SK-N-SH (cell line): ENCODE measurements around the gene WWOX. TPM values are rescaled to one million over a fixed set of nuclear protein-coding genes. Genes with fewer than 3 reads are reported as not detected.

Source experiments
- CTCF ChIA-PET: fragments of 300-600, 350-600 bp; formaldehyde crosslinking; extraction: SDS; loops from one replicate; lab custom pipeline; 2021; lab: Yijun Ruan, JAX
- POLR2A ChIA-PET: fragments of 350-600 bp; sonication (Branson Sonifier 250); formaldehyde crosslinking; extraction: SDS; loops from one replicate; lab custom pipeline; 2020; ENCODE audit warnings: antibody characterized with exemption, inconsistent platforms; lab: Yijun Ruan, JAX
- DNase-seq: peaks from one replicate; pipeline ENCODE4 v3.0.0; 2012
- H2AFZ ChIP-seq: fragments of 200-600 bp; sonication (generic); 2 replicates; pipeline ENCODE4 v1.8.1; 2016; ENCODE audit warnings: antibody characterized with exemption, mild to moderate bottlenecking, low read depth
- H3F3A ChIP-seq: fragments of 200-600 bp; sonication (generic); replicated peaks from 2 replicates; pipeline ENCODE3; 2016; ENCODE audit warnings: antibody characterized with exemption, mild to moderate bottlenecking; ENCODE audit not compliant: insufficient read depth
- H3K27ac ChIP-seq, 2 experiments: fragments of 200-500 bp in 1 of 2; fragments of 200-600 bp in 1 of 2; sonication (Bioruptor generic) in 1 of 2; sonication (generic), shearing (Covaris generic) in 1 of 2; 2 replicates each; pipeline versions ENCODE4 v1.5.1 to v1.6.1; 2014 to 2016; ENCODE audit warnings: low read depth in 2 of 2, inconsistent platforms in 1 of 2, low read length in 1 of 2, mild to moderate bottlenecking in 1 of 2, mixed read lengths in 1 of 2
- H3K27me3 ChIP-seq: fragments of 200-600 bp; sonication (generic), shearing (Covaris generic); 2 replicates; pipeline ENCODE4 v1.6.1; 2016; ENCODE audit warnings: mixed run types; ENCODE audit not compliant: insufficient read depth
- H3K36me3 ChIP-seq, 2 experiments: fragments of 200-500 bp in 1 of 2; fragments of 200-600 bp in 1 of 2; sonication (Bioruptor generic) in 1 of 2; sonication (generic) in 1 of 2; replicated peaks in 1 of 2; 2 replicates each; pipeline versions ENCODE3 to v1.5.1; 2014 to 2016; ENCODE audit warnings: low read length in 1 of 2, mild to moderate bottlenecking in 1 of 2; ENCODE audit not compliant: insufficient read depth in 2 of 2, control insufficient read depth in 1 of 2
- H3K4me1 ChIP-seq, 2 experiments: fragments of 200-500 bp in 1 of 2; fragments of 200-600 bp in 1 of 2; sonication (Bioruptor generic) in 1 of 2; sonication (generic), shearing (Covaris generic) in 1 of 2; 2 replicates each; pipeline versions ENCODE4 v1.5.1 to v1.6.1; 2014 to 2016; ENCODE audit warnings: low read depth in 1 of 2, low read length in 1 of 2, mixed run types in 1 of 2; ENCODE audit not compliant: insufficient read depth in 2 of 2, control insufficient read depth in 1 of 2
- H3K4me2 ChIP-seq: fragments of 200-600 bp; sonication (generic), shearing (Covaris generic); 2 replicates; pipeline ENCODE4 v1.6.1; 2017; ENCODE audit warnings: mixed run types
- H3K4me3 ChIP-seq, 2 experiments: fragments of 200-500 bp in 1 of 2; fragments of 200-600 bp in 1 of 2; sonication (Bioruptor generic) in 1 of 2; sonication (generic), shearing (Covaris generic) in 1 of 2; 2 replicates each; pipeline versions ENCODE4 v1.5.1 to v1.8.1; 2014 to 2016; ENCODE audit warnings: low read depth in 2 of 2, inconsistent platforms in 1 of 2, low read length in 1 of 2, mild to moderate bottlenecking in 1 of 2, mixed read lengths in 1 of 2, moderate library complexity in 1 of 2
- H3K79me2 ChIP-seq: fragments of 200-600 bp; sonication (generic); 2 replicates; pipeline ENCODE4 v1.8.1; 2017; ENCODE audit warnings: mild to moderate bottlenecking; ENCODE audit not compliant: insufficient read depth
- H3K9ac ChIP-seq: fragments of 200-600 bp; sonication (generic); 2 replicates; pipeline ENCODE4 v1.6.1; 2017; ENCODE audit warnings: mixed run types
- H3K9me2 ChIP-seq: fragments of 200-600 bp; sonication (generic); 2 replicates; pipeline ENCODE4 v1.6.1; 2017; ENCODE audit warnings: mixed run types
- H3K9me3 ChIP-seq: fragments of 200-600 bp; sonication (generic); 2 replicates; pipeline ENCODE4 v1.6.1; 2017; ENCODE audit warnings: mixed run types, mild to moderate bottlenecking, moderate library complexity
- H4K20me1 ChIP-seq: fragments of 200-600 bp; sonication (generic); 2 replicates; pipeline ENCODE4 v1.6.1; 2017; ENCODE audit warnings: mild to moderate bottlenecking, mixed run types; ENCODE audit not compliant: insufficient read depth
- CTCF ChIP-seq: fragments of 200-600 bp; sonication (generic); IDR thresholded peaks from 2 replicates; pipeline ENCODE4 v1.6.1; 2017; ENCODE audit warnings: antibody characterized with exemption, mild to moderate bottlenecking, moderate library complexity
- EZH2phosphoT487 ChIP-seq: fragments of 200-600 bp; sonication (generic); IDR thresholded peaks from 2 replicates; pipeline ENCODE4 v1.6.1; 2017; ENCODE audit warnings: low read depth, mixed run types, mild to moderate bottlenecking, antibody characterized with exemption, moderate library complexity, borderline replicate concordance
- FOSL2 ChIP-seq: IDR thresholded peaks from 2 replicates; pipeline ENCODE4 v1.4.0; 2012; ENCODE audit warnings: low read depth, mild to moderate bottlenecking, moderate library complexity, borderline replicate concordance
- GATA2 ChIP-seq: sonication (generic); formaldehyde crosslinking; IDR thresholded peaks from 2 replicates; pipeline ENCODE4 v1.5.0; 2020; ENCODE audit warnings: mild to moderate bottlenecking, missing genetic modification reagents
- NFIC ChIP-seq: IDR thresholded peaks from 2 replicates; pipeline ENCODE4 v1.4.0; 2012; ENCODE audit warnings: borderline replicate concordance
- RAD21 ChIP-seq: IDR thresholded peaks from 2 replicates; pipeline ENCODE4 v1.6.1; 2012; ENCODE audit warnings: mild to moderate bottlenecking, low read length
- REST ChIP-seq: IDR thresholded peaks from 2 replicates; pipeline ENCODE4 v1.6.1; 2012; ENCODE audit warnings: mild to moderate bottlenecking, low read depth, low read length, moderate library complexity
- RFX5 ChIP-seq: IDR thresholded peaks from 2 replicates; pipeline ENCODE4 v1.6.1; 2012; ENCODE audit warnings: mild to moderate bottlenecking, improper control_type of control experiment, low read length
- SIN3A ChIP-seq: IDR thresholded peaks from 2 replicates; pipeline ENCODE4 v1.6.1; 2012; ENCODE audit warnings: low read depth, mild to moderate bottlenecking, low read length, moderate library complexity, borderline replicate concordance
- WGBS: methylation state at CpG from one replicate; pipeline ENCODE4 v1.1.6; 2017; ENCODE audit warnings: low lambda C conversion rate; 5-methylcytosine and 5-hydroxymethylcytosine counted together
- polyA plus RNA-seq, 3 experiments: library from polyadenylated mRNA; depleted of rRNA; stranded (reverse); fragments of >200 nt; gene quantifications; 2 replicates each; pipeline ENCODE4 v1.2.3, GENCODE V29; 2012
- TF ChIP-seq, protein P1 (sequence below): fragments of 150-350 bp; IDR thresholded peaks from 2 replicates; pipeline ENCODE4 v1.6.1; 2016; ENCODE audit warnings: mild to moderate bottlenecking, low read depth, low read length
- TF ChIP-seq, protein P2 (sequence below): IDR thresholded peaks from 2 replicates; pipeline ENCODE4 v1.4.0; 2012; ENCODE audit warnings: low read depth, borderline replicate concordance

The WWOX gene
- polyA plus RNA-seq, 1 of the 3 experiments (the other 2 are of a cell fraction) = 10.8 TPM

- Histone ChIP-seq H3K36me3 (no peaks in the 10 kb centered on the region), H3K4me2 (no peak overlapping the region), H2AFZ (no peak overlapping the region), H3K9me2 (no peaks in the 10 kb centered on the region), H3K4me1 (no peaks in the 10 kb centered on the region), H3K4me3 (no peak overlapping the region), H4K20me1 (no peaks in the 10 kb centered on the region), H3K27ac (no peak overlapping the region), H3K27me3 (no peaks in the 10 kb centered on the region), H3K79me2 (no peaks in the 10 kb centered on the region), H3K9ac (no peak overlapping the region), H3F3A (no peaks in the 10 kb centered on the region), H3K9me3 (no peaks in the 10 kb centered on the region)
- no peak for DNase-seq
- CTCF ChIA-PET = interaction anchor here (0.7 kb wide), 1 partner anchor 8 kb away, joined by 3 read pairs; no protein-coding TSS in a partner anchor
- POLR2A ChIA-PET = no interaction called here
- 69% methylated on average over 5 of the region's 5 CpGs for WGBS
- no peak for TF ChIP-seq CTCF
- TF ChIP-seq, protein P1, sequence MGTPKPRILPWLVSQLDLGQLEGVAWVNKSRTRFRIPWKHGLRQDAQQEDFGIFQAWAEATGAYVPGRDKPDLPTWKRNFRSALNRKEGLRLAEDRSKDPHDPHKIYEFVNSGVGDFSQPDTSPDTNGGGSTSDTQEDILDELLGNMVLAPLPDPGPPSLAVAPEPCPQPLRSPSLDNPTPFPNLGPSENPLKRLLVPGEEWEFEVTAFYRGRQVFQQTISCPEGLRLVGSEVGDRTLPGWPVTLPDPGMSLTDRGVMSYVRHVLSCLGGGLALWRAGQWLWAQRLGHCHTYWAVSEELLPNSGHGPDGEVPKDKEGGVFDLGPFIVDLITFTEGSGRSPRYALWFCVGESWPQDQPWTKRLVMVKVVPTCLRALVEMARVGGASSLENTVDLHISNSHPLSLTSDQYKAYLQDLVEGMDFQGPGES = no peak
- TF ChIP-seq, protein P2, sequence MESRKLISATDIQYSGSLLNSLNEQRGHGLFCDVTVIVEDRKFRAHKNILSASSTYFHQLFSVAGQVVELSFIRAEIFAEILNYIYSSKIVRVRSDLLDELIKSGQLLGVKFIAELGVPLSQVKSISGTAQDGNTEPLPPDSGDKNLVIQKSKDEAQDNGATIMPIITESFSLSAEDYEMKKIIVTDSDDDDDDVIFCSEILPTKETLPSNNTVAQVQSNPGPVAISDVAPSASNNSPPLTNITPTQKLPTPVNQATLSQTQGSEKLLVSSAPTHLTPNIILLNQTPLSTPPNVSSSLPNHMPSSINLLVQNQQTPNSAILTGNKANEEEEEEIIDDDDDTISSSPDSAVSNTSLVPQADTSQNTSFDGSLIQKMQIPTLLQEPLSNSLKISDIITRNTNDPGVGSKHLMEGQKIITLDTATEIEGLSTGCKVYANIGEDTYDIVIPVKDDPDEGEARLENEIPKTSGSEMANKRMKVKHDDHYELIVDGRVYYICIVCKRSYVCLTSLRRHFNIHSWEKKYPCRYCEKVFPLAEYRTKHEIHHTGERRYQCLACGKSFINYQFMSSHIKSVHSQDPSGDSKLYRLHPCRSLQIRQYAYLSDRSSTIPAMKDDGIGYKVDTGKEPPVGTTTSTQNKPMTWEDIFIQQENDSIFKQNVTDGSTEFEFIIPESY = no peak
- no peak for TF ChIP-seq FOSL2
- no peak for TF ChIP-seq NFIC
- no peak for TF ChIP-seq EZH2phosphoT487
- TF ChIP-seq RAD21 = no peak
- TF ChIP-seq, all 33 proteins: peak for 0
Measured at GRCh38 chr16:78445818-78446217, 346.4 kb downstream of the WWOX start.

- Histone ChIP-seq H3K27ac (no peak overlapping the region), H3K4me2 (no peak overlapping the region), H3K9me2 (no peaks in the 10 kb centered on the region), H4K20me1 (no peaks in the 10 kb centered on the region), H3K9ac (no peak overlapping the region), H3K4me3 (no peak overlapping the region), H3K27me3 (no peaks in the 10 kb centered on the region), H2AFZ (no peak overlapping the region), H3K79me2 (no peaks in the 10 kb centered on the region), H3F3A (no peaks in the 10 kb centered on the region), H3K4me1 (no peaks in the 10 kb centered on the region), H3K36me3 (no peaks in the 10 kb centered on the region), H3K9me3 (no peaks in the 10 kb centered on the region)
- CTCF ChIA-PET = interaction anchor here (1.8 kb wide), 1 partner anchor 9 kb away, joined by 10 read pairs; no protein-coding TSS in a partner anchor
- 71% methylated on average over 5 of the region's 5 CpGs for WGBS
- DNase-seq = no peak
- TF ChIP-seq GATA2 (no peak), SIN3A (no peak), RFX5 (no peak), NFIC (no peak), REST (no peak), FOSL2 (no peak)
- POLR2A ChIA-PET = no interaction called here
Measured at GRCh38 chr16:78446486-78446885, 347.0 kb downstream of the WWOX start.
